ENCODE data around the gene FLT1.

FLT1 gene

DNA sequence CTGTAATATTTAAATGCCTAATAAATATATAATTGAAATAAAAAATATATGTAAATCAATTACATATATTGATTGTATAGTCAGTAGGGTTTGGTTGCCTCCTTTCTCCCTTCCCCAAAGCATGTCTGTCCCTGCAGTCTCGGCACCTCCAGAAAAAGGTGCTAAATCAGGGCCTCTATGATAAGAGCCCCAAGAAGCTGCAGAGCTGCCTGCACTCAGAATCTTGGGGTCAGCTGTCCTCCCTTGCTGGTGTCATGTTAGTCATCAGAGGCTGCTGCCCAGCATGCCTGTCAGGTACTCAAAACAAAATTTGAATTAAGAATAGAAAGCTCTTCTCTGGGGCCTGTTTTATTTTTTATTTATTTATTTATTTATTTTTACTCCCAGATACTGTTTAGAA lies 9.8 kb downstream of the FLT1 start:
- no peak for DNase-seq

- DNase-seq: no peak
Measured at GRCh38 chr13:28483313-28483931, 11.5 kb downstream of the FLT1 start.

DNA sequence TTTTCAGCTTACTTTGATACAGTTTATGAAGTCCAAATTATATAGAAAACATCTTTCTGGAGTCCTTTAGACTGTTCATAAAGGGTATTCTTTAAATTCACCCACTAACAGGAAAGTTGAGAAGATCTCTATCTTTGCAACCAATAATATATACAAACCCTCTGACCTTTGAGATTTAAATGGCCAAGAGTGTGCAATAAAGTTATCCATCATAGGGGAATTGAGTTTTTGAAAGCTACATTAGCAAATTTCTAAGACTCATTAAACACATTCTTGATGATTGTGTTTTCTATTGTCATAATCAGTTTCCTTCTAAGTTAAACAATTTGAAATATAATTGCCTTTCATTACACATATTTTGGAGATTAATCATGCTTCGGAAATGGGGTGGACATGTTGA lies 15.9 kb downstream of the FLT1 start:
- DNase-seq: no peak

GRCh38 chr13:28478127-28478526 lies 16.8 kb downstream of the FLT1 start:
- no peak for DNase-seq

DNA sequence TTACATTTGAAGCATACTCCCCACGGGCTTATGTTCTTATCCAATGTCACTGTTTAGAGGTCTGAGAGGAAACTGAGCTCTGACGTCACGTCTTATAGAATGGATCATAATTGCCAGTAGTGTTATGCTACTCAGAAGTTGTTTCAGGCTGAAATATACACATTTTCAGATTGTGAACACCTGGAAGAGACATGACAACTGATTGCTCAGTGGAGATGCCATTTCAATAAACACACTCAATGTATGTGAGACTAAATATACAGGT lies 17.3 kb downstream of the FLT1 start:
- no peak for DNase-seq

DNA sequence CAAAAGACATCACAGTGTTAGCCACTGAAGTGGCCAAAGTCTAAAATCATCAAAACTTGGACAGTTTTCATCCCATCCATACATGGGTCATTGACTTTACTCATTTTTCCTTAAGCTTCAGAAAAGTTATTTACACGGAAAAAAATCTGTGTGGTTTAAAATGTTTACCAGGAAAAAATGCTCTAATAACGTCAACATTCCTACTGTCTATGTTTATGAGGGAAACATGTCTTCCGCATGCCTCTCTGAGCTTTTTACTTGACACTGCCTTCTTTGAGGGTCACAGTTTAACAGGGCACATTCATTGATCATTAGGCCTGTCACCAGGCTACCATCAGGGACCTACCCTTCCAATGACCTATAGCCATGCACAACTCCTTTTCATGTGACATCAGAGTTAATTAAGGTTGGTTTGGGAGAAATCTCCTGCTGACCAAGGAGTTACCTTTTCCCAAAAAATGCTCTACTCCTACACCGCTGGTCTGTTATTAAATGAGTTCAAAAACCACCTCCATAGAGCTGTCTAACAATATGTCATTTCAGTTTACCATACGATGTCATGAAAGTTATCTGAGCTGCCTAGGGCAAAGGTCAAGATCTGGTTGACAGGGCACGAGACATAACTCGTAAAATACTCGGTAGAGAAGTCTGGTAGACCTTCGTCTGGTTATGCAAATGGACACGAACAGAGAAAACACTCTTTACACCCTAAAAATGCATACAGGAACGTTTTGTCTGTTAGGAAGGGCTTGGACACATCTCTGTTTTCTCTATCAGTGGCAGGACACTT lies 17.8 kb downstream of the FLT1 start:
- DNase-seq: no peak

DNA sequence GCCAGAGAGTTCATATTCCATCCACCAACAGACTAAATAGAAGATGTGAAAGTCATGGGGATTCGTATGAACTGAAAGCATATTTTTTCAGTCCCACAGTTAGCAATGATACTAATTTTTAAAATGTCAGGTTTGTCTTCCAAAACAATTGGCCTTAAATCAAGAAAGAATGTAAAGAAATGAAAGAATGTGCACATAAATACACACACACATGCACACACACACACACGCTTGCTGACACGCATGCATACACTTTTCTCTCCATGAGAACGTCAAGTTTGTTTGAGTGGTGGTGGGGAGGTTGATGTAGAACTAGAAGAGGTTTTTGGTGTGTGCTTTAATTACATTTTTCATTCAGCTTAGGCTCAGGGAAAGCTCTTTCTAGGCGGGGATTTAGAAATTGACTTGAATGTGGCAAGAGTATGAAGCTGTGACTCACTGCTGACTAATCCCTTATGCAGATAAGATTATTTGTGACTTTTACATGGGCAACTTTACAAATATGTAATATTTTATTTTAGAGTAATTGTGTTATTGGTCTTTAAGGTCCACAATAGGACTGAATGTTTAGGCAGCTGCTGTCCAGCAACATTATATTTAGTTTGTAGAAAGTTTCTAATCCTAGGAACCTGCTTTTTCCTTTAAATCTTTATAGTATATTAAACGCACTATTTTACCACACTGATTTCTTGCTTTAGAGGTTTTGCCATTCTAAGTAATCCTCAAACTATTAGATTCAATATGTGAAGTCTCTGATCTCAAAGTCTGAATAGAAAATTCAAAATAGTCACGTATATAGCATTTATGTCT lies 18.8 kb downstream of the FLT1 start:
- peak; percentile 49 for DNase-seq

GRCh38 chr13:28474491-28475134 lies 20.3 kb downstream of the FLT1 start:
- DNase-seq: no peak

DNA sequence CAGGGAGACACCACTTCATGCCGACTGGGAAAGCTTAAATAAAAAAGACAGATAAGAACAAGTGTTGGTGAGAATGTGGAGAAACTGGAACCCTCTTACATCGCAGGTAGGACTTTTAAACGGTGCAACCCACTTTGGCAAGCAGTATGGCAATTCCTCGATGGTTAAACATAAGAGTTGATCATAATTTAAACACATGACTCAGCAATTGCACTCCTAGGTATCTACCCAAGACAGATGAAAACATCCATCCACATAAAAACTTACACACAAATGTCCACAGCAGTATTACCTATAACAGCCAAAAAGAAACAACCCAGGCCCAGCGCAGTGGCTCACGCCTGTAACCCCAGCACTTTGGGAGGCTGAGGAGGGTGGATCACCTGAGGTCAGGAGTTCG lies 21.9 kb downstream of the FLT1 start:
- no peak for DNase-seq

GRCh38 chr13:28471421-28471820 lies 23.5 kb downstream of the FLT1 start:
- no peak for DNase-seq

DNA sequence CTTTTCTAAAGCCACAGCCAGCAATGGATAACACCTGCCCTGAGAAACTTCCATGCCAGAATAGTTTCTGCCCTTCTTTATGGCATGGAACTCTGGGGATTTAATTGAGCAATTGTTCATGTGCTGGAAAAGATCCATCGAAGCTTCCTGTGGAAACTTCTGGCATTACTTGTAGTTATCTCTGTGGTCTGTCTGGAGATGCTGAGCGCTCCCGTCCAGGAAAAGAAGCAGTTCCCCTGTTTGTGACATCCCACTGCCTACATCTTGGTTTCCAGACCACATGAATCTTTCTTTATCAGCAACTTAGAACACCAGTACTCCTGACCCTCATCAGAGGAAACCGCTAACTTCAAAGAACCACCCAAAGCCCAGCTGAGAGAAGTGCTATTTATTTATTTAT lies 24.6 kb downstream of the FLT1 start:
- DNase-seq: peak; percentile 37

GRCh38 chr13:28469316-28469715 lies 25.6 kb downstream of the FLT1 start:
- DNase-seq: no peak

DNA sequence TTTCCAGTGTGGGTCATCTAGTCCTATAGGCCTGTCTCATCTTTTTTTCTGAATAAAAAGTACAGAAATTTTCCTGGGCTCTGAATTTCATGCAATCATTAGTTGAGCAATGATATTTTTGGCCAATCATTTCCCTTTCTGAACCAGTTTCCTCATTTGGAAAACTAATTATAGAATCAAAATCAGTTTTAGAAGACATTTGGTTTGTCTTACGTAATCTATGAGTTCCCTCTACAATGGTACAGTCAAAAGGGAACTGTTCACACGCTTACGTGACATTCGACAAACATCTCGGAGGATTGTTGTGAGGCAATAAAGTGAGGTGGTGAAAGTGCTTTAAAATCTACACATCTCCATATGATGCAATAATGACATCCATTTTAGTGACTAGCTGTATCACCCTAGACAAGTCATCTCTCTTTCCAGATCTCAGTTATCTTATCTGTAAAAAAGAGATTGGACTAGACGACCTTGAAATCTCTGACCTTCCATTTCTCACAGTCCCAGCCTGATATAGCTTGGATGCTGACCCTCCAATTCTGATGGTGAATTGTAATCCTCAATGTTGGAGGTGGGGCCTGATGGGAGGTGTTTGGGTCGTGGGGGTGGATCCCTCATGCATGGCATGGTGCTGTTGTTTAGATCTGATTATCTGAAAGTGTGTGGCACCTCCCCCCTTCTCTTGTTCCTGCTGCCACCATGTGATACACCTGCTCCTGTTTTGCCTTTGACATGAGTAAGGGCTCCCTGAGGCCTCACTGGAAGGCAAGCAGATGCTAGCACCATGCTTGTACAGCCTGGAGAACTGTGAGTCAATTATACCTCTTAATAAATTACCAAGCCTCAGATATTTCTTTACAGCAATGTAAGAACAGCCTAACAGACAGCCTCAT lies 26.7 kb downstream of the FLT1 start:
- peak; percentile 87 for DNase-seq

GRCh38 chr13:28467034-28467433 lies 27.9 kb downstream of the FLT1 start:
- no peak for DNase-seq

DNA sequence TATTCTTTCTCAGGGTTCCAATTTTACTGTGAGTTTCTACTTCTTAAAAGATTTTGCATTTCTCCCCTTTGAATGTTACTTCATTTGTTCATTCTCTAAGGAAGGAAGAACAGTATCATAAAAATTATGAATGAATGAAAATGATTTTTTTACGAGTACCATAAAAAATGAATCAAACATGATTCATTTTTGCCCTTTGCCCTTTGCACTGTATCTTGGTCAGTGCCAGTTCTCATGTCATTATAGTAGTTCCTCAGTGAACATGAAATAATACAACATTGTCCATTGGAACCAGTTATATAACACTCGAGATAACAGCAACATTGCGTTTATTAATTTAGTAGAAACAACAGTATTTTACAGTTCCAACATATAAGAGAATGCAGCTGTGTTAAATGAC lies 28.8 kb downstream of the FLT1 start:
- DNase-seq: no peak

DNA sequence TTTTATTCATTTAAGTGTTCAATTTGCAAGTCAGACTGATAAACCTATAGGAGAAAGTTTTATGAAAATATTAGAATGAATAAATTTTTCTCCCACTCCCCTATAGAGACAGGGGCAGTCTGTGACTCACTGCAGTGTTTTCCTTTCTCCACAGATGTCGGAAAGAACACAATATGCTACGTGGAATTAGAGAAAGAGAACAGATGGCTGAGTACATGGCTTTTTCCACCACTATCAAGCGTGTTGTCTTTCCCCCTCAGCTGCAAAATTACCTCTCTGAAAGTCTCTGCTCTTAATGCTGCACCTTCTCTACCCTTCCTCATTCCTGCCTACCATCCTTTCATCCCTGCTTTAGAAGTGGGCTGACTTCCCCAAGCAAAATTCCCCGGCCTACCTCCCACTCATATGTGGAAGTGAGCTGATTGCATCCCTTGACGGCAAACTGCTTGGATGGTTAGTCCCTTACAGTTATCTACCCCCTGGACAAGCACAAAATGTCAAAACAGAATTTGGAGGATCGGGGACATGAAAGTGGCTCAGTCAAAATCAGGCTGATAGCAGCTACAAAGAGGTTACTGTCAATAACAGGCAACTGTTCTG lies 30.0 kb downstream of the FLT1 start:
- no peak for DNase-seq

DNA sequence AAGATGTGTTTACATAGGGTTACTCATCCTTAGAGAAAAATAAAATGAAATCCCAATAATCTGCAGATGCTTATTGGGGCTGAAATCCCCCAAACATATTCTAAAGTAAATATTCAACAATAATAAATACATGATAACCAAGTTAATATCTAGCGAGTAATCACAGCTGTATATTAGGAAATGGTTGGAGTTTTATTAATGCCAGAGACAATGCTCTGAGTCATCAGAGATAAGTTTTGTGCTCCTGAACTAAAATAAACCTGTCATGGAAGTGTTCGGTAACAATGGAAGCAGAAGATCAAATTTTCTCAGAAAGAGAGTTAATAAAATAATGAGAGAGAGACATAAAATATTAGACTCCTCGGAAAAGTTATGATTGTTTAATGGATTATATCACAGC lies 31.4 kb downstream of the FLT1 start:
- no peak for DNase-seq

DNA sequence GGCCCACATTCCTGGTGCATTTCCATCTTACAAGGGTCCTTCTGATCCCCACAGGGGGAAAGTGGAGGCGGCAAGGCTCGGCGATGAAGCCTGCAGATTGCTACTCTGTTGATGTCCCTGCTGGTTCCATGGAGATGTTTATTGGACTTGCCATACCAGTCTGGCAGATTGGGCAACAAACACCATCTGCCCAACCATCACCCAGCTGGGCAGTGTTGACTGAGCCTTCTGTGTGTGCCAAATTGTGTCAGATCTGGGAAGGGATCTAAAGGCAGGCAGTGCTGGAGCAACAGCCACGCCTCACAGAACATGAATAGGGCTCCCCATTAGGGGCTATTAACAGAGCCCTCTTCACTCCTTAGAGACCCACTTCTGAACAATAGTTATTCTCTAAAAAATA lies 35.0 kb downstream of the FLT1 start:
- DNase-seq: no peak

- DNase-seq: no peak
Measured at GRCh38 chr13:28458608-28459007, 36.3 kb downstream of the FLT1 start.

GRCh38 chr13:28458051-28458450 lies 36.9 kb downstream of the FLT1 start:
- no peak for DNase-seq

- no peak for DNase-seq
Measured at GRCh38 chr13:28457521-28457920, 37.4 kb downstream of the FLT1 start.

DNA sequence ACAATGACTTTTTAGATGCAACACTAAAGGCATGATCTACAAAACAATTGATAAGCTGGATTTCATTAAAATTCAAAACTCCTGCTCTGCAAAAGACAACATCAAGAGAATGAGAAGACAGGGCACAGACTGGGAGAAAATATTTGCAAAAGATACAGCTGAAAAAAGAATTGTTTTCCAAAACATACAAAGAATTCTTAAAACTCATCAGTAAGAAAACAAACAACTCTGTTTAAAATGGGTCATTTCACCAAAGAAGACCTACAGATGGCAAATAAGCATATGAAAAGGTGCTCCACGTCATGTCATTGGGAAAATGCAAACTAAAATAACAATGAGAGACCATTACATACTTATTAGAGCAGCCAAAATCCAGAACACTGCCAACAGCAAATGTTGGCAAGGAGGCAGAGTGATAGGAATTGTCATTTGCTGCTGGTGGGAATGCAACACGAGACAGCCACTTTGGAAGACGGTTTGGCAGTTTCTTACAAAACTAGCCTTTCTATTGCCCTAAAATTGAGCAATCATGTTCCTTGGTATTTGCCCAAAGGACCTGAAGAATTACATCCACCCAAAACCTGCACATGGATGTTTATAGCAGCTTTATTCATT lies 39.2 kb downstream of the FLT1 start:
- DNase-seq: no peak
